Mammary epithelial cell (primary cell): ENCODE measurements around the gene REL.

ENCODE experiments used
- EZH2 ChIP-seq: IDR thresholded peaks from 2 replicates; pipeline ENCODE4 v1.6.1; 2012; ENCODE audit warnings: low read length, inconsistent platforms, borderline replicate concordance
- TF ChIP-seq, protein P1 (sequence below), 2 donors: IDR thresholded peaks in 1 of 2; conservative IDR thresholded peaks in 1 of 2; 2 replicates each; pipeline ENCODE4 v1.5.1; 2011 to 2012; ENCODE audit warnings: inconsistent platforms in 2 of 2, low read length in 2 of 2, mild to moderate bottlenecking in 2 of 2, control low read depth in 1 of 2, low read depth in 1 of 2; ENCODE audit not compliant: insufficient read depth in 1 of 2; ENCODE audit errors: extremely low read depth in 1 of 2

DNA sequence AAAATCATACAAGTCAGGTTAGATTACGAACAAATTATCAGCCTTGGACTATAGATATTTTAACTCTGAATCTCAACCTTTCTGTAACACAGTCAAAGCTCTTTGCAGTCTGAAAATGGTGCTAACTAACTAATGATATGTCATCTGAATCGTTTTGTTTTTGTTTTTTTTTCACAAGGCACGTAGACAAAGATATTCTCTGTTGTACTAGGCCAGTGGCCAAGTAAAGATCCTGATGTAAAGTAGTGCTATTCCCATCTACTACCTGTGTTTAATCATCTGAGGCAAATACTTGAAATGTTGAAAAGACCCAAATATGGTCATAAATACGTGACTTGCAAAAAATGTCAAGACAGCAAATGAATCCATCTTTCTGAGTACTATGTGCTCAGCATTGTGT lies 65.7 kb downstream of the REL start:
- TF ChIP-seq, protein P1, sequence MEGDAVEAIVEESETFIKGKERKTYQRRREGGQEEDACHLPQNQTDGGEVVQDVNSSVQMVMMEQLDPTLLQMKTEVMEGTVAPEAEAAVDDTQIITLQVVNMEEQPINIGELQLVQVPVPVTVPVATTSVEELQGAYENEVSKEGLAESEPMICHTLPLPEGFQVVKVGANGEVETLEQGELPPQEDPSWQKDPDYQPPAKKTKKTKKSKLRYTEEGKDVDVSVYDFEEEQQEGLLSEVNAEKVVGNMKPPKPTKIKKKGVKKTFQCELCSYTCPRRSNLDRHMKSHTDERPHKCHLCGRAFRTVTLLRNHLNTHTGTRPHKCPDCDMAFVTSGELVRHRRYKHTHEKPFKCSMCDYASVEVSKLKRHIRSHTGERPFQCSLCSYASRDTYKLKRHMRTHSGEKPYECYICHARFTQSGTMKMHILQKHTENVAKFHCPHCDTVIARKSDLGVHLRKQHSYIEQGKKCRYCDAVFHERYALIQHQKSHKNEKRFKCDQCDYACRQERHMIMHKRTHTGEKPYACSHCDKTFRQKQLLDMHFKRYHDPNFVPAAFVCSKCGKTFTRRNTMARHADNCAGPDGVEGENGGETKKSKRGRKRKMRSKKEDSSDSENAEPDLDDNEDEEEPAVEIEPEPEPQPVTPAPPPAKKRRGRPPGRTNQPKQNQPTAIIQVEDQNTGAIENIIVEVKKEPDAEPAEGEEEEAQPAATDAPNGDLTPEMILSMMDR (conservative IDR thresholded peaks at IDR 0.05 in 1 of 2, IDR thresholded peaks at IDR 0.05 in 1 of 2; ENCODE audit: extremely low read depth in 1 of 2, insufficient read depth in 1 of 2, low read depth in 1 of 2, low read length in 2 of 2) = no peak
- TF ChIP-seq EZH2 = no peak
